Smooth muscle cell (in vitro differentiated cells): ENCODE results near the gene DYNLT2B. TPM values are rescaled to one million over a fixed set of nuclear protein-coding genes. Genes with fewer than 3 reads are reported as not detected.

Experiments
- DNase-seq: peaks from one replicate; lab custom pipeline; 2025; ENCODE audit not compliant: unreplicated experiment; lab: John Stamatoyannopoulos, UW
- H2AFZ ChIP-seq: fragments of 200-600 bp; sonication (generic); 2 replicates; pipeline ENCODE4 v1.6.0; 2016; ENCODE audit warnings: antibody characterized with exemption, low read depth, mild to moderate bottlenecking
- H3F3A ChIP-seq: fragments of 200-600 bp; sonication (generic); 2 replicates; pipeline ENCODE4 v1.6.0; 2017; ENCODE audit warnings: antibody characterized with exemption, low read depth
- H3K27ac ChIP-seq: fragments of 200-600 bp; sonication (generic); 2 replicates; pipeline ENCODE4 v1.5.1; 2016; ENCODE audit warnings: low read depth, mild to moderate bottlenecking
- H3K27me3 ChIP-seq: fragments of 200-600 bp; sonication (generic); 2 replicates; pipeline ENCODE4 v1.6.1; 2016; ENCODE audit warnings: low read depth, mild to moderate bottlenecking
- H3K36me3 ChIP-seq: fragments of 200-600 bp; sonication (generic); 2 replicates; pipeline ENCODE4 v1.5.1; 2016; ENCODE audit warnings: low read depth
- H3K4me1 ChIP-seq: fragments of 200-600 bp; sonication (generic); 2 replicates; pipeline ENCODE4 v1.5.1; 2016; ENCODE audit warnings: low read depth
- H3K4me2 ChIP-seq: fragments of 200-600 bp; sonication (generic); 2 replicates; pipeline ENCODE4 v1.6.0; 2016; ENCODE audit warnings: mild to moderate bottlenecking
- H3K4me3 ChIP-seq: fragments of 200-600 bp; sonication (generic); 2 replicates; pipeline ENCODE4 v1.5.1; 2016; ENCODE audit warnings: mild to moderate bottlenecking
- H3K79me2 ChIP-seq: fragments of 200-600 bp; sonication (generic); 2 replicates; pipeline ENCODE4 v1.6.0; 2016; ENCODE audit warnings: low read depth, mild to moderate bottlenecking
- H3K9ac ChIP-seq: fragments of 200-600 bp; sonication (generic); 2 replicates; pipeline ENCODE4 v1.6.0; 2016; ENCODE audit warnings: low read depth
- H3K9me3 ChIP-seq: fragments of 200-600 bp; sonication (generic); replicated peaks from 2 replicates; pipeline ENCODE4 v1.5.1; 2016; ENCODE audit warnings: low read depth
- H4K20me1 ChIP-seq: fragments of 200-600 bp; sonication (generic); 2 replicates; pipeline ENCODE4 v1.6.0; 2016; ENCODE audit warnings: low read depth
- WGBS: methylation state at CpG from one replicate; pipeline ENCODE4 v1.1.7; 2016; ENCODE audit warnings: low lambda C conversion rate; 5-methylcytosine and 5-hydroxymethylcytosine counted together
- polyA plus RNA-seq: library from polyadenylated mRNA; unstranded; fragments of >200 nt; fragmentation: Nextera tagmentation; extraction: Ambion mirVana; gene quantifications from 2 replicates; pipeline ENCODE4 v1.2.1, GENCODE V29; 2016
- total RNA-seq: library from RNA; depleted of rRNA; stranded (reverse); fragments of >200 nt; gene quantifications from 2 replicates; pipeline ENCODE4 v1.2.3, GENCODE V29; 2014
- TF ChIP-seq, protein P1 (sequence below): fragments of 200-600 bp; sonication (generic); IDR thresholded peaks from 2 replicates; pipeline ENCODE4 v1.5.1; 2017; ENCODE audit warnings: borderline replicate concordance, mild to moderate bottlenecking, antibody characterized with exemption; ENCODE audit not compliant: insufficient read depth, poor library complexity, severe bottlenecking

Gene DYNLT2B
- total and polyA plus RNA-seq, 2 experiments from 2014 or later, result 22.8 to 24.5 TPM

DNA sequence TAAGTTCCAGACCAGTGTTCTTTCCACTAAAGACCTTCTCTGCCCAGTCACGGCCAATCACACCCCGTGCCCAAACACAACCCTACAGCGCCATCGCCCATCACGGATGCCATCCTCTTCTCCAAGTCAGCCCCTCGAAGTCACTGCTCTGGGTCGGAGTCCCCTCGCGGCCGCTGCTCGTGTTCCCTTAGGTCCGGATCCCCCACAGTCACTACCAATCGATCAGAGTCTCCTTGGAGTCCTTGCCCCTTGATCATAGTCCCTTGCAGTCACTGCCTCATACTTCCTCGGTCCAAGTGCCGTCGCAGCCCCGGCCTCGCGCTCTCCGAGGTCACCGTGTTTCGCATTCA, 31.0 kb downstream of the DYNLT2B start:
- Histone ChIP-seq H3K4me1 (peaks cover 9% of the 10 kb centered on the region), H4K20me1 (peaks cover 34% of the 10 kb centered on the region), H3K9ac (peak overlapping the region; percentile 84), H2AFZ (peak overlapping the region; percentile 76), H3K4me2 (peak overlapping the region; percentile 89), H3K9me3 (no peaks in the 10 kb centered on the region), H3K79me2 (peaks cover 53% of the 10 kb centered on the region), H3F3A (peaks cover 11% of the 10 kb centered on the region), H3K27ac (peak overlapping the region; percentile 87), H3K27me3 (no peaks in the 10 kb centered on the region), H3K36me3 (no peaks in the 10 kb centered on the region), H3K4me3 (peak overlapping the region; percentile 83)
- TF ChIP-seq, protein P1, sequence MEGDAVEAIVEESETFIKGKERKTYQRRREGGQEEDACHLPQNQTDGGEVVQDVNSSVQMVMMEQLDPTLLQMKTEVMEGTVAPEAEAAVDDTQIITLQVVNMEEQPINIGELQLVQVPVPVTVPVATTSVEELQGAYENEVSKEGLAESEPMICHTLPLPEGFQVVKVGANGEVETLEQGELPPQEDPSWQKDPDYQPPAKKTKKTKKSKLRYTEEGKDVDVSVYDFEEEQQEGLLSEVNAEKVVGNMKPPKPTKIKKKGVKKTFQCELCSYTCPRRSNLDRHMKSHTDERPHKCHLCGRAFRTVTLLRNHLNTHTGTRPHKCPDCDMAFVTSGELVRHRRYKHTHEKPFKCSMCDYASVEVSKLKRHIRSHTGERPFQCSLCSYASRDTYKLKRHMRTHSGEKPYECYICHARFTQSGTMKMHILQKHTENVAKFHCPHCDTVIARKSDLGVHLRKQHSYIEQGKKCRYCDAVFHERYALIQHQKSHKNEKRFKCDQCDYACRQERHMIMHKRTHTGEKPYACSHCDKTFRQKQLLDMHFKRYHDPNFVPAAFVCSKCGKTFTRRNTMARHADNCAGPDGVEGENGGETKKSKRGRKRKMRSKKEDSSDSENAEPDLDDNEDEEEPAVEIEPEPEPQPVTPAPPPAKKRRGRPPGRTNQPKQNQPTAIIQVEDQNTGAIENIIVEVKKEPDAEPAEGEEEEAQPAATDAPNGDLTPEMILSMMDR, result no peak
- DNase-seq, result no peak
- 2% methylated on average over 22 of the region's 22 CpGs for WGBS

DNA sequence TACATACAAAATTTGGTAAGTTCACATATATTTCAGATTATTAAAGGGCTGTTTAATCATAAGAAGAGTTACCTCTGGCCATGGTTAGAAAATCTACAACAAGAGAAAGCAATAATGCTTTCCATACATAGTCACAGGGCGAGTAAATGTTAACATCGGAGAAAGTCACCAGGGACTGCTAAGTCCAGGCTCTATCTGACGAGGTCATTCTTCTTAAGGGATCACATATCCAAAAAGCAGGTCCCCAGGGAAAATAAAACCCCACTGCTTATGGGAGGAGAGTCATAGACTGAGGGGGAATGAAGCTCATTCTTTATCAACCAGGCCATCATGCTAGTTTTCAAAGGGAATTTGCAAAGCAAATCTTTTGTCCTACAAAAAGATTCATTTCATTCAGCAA, 33.6 kb downstream of the DYNLT2B start:
- TF ChIP-seq, protein P1, result no peak
- H3K4me3 ChIP-seq, result no peak overlapping the region
- H3K4me2 ChIP-seq, result peak overlapping the region; percentile 32
- H4K20me1 ChIP-seq, result peaks cover 49% of the 10 kb centered on the region
- WGBS, result 38% methylated on average over 3 of the region's 3 CpGs
- DNase-seq, result no peak
- H3K27me3 ChIP-seq, result no peaks in the 10 kb centered on the region
- peaks cover 77% of the 10 kb centered on the region for H3K79me2 ChIP-seq
- H3F3A ChIP-seq, result peaks cover 7% of the 10 kb centered on the region
- no peak overlapping the region for H3K9ac ChIP-seq
- H3K4me1 ChIP-seq, result peaks cover 13% of the 10 kb centered on the region
- no peaks in the 10 kb centered on the region for H3K9me3 ChIP-seq
- no peak overlapping the region for H3K27ac ChIP-seq
- H3K36me3 ChIP-seq, result no peaks in the 10 kb centered on the region
- H2AFZ ChIP-seq, result no peak overlapping the region

DNA sequence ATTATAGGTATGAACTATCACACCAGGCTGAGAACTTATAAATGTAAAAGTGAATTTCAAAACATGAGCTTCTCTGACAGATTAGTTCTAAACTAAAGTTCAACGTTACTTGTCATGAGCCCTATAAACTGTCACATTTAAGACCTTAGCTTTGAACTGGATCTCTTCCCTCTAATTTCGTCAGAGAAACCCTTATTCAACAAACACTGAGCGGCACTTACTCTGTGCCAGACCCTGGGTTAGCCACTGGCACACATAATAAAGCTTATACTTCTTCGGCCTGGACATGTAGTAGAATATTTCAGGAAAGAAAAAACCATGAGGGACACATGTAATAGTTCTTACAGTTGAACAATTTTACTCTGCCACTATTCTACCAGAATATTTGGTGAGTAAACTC, 36.1 kb downstream of the DYNLT2B start:
- Histone ChIP-seq H3K27ac (no peak overlapping the region), H3K36me3 (no peaks in the 10 kb centered on the region), H3K4me3 (no peak overlapping the region), H3K79me2 (peaks cover 97% of the 10 kb centered on the region), H4K20me1 (peaks cover 68% of the 10 kb centered on the region), H3F3A (peaks cover 7% of the 10 kb centered on the region), H3K27me3 (no peaks in the 10 kb centered on the region), H3K9ac (no peak overlapping the region), H2AFZ (no peak overlapping the region), H3K9me3 (no peaks in the 10 kb centered on the region), H3K4me2 (no peak overlapping the region), H3K4me1 (peaks cover 13% of the 10 kb centered on the region)
- TF ChIP-seq, protein P1, result no peak
- DNase-seq, result no peak
- 84% methylated on average over 4 of the region's 4 CpGs for WGBS

DNA sequence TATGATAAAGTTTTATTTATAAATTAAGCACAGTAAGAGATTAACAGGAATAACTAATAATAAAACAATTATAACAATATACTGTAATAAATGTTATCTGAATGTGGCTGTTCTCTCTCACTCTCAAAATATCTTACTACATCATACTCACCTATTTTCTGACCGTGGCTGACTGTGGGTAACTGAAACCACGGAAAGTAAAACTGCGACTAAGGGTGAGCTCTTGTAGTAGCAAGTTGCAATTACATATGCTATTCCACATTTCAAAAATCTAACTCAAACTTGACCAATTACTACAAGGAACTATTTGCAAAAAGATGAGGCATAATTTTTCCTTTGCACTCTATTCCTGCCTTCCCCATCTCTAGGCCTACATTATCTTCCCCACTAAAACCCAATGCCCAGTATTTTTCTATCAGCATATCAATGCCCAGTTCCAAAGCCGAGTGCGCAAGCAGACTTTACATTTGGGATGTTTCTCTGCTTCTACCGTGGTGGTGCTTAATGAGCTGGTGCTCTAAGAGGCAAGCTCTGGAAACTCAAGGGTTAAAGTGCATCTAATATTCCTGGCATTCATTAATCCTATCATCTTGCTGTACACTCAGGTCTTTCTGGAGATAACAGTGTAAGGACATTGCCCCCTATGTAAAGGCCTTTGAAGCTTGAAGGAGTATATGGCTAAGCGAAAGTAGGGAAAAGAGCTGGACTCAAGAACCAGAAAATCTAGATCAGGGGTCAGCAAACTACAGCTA, 37.2 kb downstream of the DYNLT2B start:
- Histone ChIP-seq H3K4me2 (no peak overlapping the region), H4K20me1 (peaks cover 75% of the 10 kb centered on the region), H3K9ac (no peak overlapping the region), H3K9me3 (no peaks in the 10 kb centered on the region), H3K27ac (peak overlapping the region; percentile 30), H2AFZ (no peak overlapping the region), H3K79me2 (peaks cover 97% of the 10 kb centered on the region), H3K4me3 (no peak overlapping the region), H3K36me3 (no peaks in the 10 kb centered on the region), H3K4me1 (peaks cover 8% of the 10 kb centered on the region), H3K27me3 (no peaks in the 10 kb centered on the region), H3F3A (peaks cover 7% of the 10 kb centered on the region)
- WGBS, result 90% methylated on average over 7 of the region's 7 CpGs
- DNase-seq, result no peak
- TF ChIP-seq, protein P1, result no peak
